Natural killer cell (primary cell): ENCODE data around the gene ARHGEF37. TPM values are rescaled to one million over a fixed set of nuclear protein-coding genes. Genes with fewer than 3 reads are reported as not detected.

Source experiments
- ATAC-seq, 3 donors: fragments of 150-1000 bp in 2 of 3; fragments of 200-7000 bp in 1 of 3; cut with Tn5 transposase; 1 replicate in 1 of 3; 2 replicates in 2 of 3; pipeline ENCODE4 v1.10.0; 2021; ENCODE audit warnings: mild to moderate bottlenecking in 2 of 3, moderate library complexity in 2 of 3
- DNase-seq, 2 donors: peaks; one replicate each; pipeline versions ENCODE4 v3.0.0 to v3.0.0-alpha.2; 2013 to 2021; ENCODE audit warnings: mixed read lengths in 1 of 2
- H3K27ac ChIP-seq: one replicate; pipeline ENCODE4 v1.5.1; 2013; ENCODE audit warnings: mild to moderate bottlenecking, low read length
- H3K27me3 ChIP-seq: one replicate; pipeline ENCODE4 v1.6.1; 2013; ENCODE audit warnings: low read length; ENCODE audit not compliant: control insufficient read depth, insufficient read depth
- H3K36me3 ChIP-seq: one replicate; pipeline ENCODE4 v1.6.1; 2013; ENCODE audit warnings: low read length; ENCODE audit not compliant: control insufficient read depth, insufficient read depth
- H3K4me1 ChIP-seq: one replicate; pipeline ENCODE4 v1.6.1; 2013; ENCODE audit warnings: low read length; ENCODE audit not compliant: control insufficient read depth, insufficient read depth
- H3K4me3 ChIP-seq: one replicate; pipeline ENCODE4 v1.5.1; 2013; ENCODE audit warnings: low read length
- H3K9me3 ChIP-seq: one replicate; pipeline ENCODE4 v1.6.1; 2013; ENCODE audit warnings: low read length; ENCODE audit not compliant: control insufficient read depth, insufficient read depth
- H3K27ac Mint-ChIP-seq, 2 donors: one replicate each; pipeline ENCODE4 v1.8.0; 2022; ENCODE audit warnings: mild to moderate bottlenecking in 2 of 2, mixed read lengths in 2 of 2, moderate library complexity in 1 of 2
- H3K27me3 Mint-ChIP-seq, 2 donors: one replicate each; pipeline ENCODE4 v1.8.0; 2022; ENCODE audit warnings: low read depth in 2 of 2, mixed read lengths in 2 of 2
- H3K36me3 Mint-ChIP-seq: one replicate; pipeline ENCODE4 v1.8.0; 2022; ENCODE audit warnings: mixed read lengths
- H3K4me1 Mint-ChIP-seq, 2 donors: one replicate each; pipeline ENCODE4 v1.8.0; 2022; ENCODE audit warnings: mixed read lengths in 2 of 2
- H3K4me3 Mint-ChIP-seq: one replicate; pipeline ENCODE4 v1.8.0; 2022; ENCODE audit warnings: mild to moderate bottlenecking, moderate library complexity, mixed read lengths
- H3K9me3 Mint-ChIP-seq, 2 donors: one replicate each; pipeline ENCODE4 v1.8.0; 2022; ENCODE audit warnings: mixed read lengths in 2 of 2
- WGBS: methylation state at CpG from one replicate; pipeline ENCODE4 v1.1.7; 2013; ENCODE audit warnings: missing lambda C conversion rate; ENCODE audit not compliant: insufficient coverage; 5-methylcytosine and 5-hydroxymethylcytosine counted together
- intact Hi-C: fragments of 100-400 bp; cut with micrococcal nuclease; formaldehyde crosslinking; loops from one replicate; pipeline ENCODE4 v1.14.2; 2022
- total RNA-seq, 4 donors: library from RNA; stranded (reverse); fragments of 120-200 nt in 1 of 4; gene quantifications; one replicate each; pipeline versions ENCODE4 v1.2.3 to v1.2.4, GENCODE V29; 2013 to 2022
- TF ChIP-seq, protein P1 (sequence below): fragments of 200-600 bp; IDR thresholded peaks from one replicate; pipeline ENCODE4 v1.8.0; 2022; ENCODE audit warnings: antibody characterized with exemption

ARHGEF37 gene
- total RNA-seq, 3 donors from 2014 or later (not counting 1 experiment from before 2014, with no cell fraction given) = 0.61 to 2.6 TPM; not detected in 1

DNA sequence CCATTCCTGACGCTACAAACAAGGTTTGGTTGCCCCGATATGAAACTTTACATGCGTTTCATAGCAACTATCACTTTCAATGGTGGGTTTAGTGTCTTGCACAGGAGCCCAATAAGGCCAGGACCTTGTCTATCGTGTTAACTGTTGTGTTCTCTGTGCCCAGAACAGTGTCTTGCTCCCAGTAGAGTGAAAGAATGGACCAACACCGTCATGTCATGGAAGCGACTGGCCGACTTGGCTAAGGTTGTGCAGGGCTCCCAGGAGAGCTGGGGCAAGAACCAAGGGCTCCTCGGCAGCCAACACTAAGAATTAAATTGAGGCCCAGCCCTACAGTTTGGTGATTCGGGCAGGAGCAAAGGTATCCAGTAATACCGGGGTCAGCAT lies 498 bp upstream of the ARHGEF37 start:
- DNase-seq (no peak), ATAC-seq (peak in 1 of 3 donors; percentile 17)
- Histone ChIP-seq H3K27ac (no peak overlapping the region), H3K4me3 (peak overlapping the region; percentile 20), H3K27me3 (peaks cover 7% of the 10 kb centered on the region), H3K36me3 (no peaks in the 10 kb centered on the region), H3K9me3 (no peaks in the 10 kb centered on the region), H3K4me1 (peaks cover 9% of the 10 kb centered on the region)
- Mint-ChIP-seq H3K27ac (no peak overlapping the region), H3K36me3 (no peaks in the 10 kb centered on the region), H3K4me1 (peaks cover 0 to 5% of the 10 kb centered on the region in 2 donors), H3K27me3 (peaks cover 22 to 24% of the 10 kb centered on the region in 2 donors), H3K9me3 (no peaks in the 10 kb centered on the region), H3K4me3 (peak overlapping the region; percentile 70)
- intact Hi-C loops = no loop called here
- 59% methylated on average over 10 of the region's 10 CpGs for WGBS
- TF ChIP-seq, protein P1, sequence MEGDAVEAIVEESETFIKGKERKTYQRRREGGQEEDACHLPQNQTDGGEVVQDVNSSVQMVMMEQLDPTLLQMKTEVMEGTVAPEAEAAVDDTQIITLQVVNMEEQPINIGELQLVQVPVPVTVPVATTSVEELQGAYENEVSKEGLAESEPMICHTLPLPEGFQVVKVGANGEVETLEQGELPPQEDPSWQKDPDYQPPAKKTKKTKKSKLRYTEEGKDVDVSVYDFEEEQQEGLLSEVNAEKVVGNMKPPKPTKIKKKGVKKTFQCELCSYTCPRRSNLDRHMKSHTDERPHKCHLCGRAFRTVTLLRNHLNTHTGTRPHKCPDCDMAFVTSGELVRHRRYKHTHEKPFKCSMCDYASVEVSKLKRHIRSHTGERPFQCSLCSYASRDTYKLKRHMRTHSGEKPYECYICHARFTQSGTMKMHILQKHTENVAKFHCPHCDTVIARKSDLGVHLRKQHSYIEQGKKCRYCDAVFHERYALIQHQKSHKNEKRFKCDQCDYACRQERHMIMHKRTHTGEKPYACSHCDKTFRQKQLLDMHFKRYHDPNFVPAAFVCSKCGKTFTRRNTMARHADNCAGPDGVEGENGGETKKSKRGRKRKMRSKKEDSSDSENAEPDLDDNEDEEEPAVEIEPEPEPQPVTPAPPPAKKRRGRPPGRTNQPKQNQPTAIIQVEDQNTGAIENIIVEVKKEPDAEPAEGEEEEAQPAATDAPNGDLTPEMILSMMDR = no peak

DNA sequence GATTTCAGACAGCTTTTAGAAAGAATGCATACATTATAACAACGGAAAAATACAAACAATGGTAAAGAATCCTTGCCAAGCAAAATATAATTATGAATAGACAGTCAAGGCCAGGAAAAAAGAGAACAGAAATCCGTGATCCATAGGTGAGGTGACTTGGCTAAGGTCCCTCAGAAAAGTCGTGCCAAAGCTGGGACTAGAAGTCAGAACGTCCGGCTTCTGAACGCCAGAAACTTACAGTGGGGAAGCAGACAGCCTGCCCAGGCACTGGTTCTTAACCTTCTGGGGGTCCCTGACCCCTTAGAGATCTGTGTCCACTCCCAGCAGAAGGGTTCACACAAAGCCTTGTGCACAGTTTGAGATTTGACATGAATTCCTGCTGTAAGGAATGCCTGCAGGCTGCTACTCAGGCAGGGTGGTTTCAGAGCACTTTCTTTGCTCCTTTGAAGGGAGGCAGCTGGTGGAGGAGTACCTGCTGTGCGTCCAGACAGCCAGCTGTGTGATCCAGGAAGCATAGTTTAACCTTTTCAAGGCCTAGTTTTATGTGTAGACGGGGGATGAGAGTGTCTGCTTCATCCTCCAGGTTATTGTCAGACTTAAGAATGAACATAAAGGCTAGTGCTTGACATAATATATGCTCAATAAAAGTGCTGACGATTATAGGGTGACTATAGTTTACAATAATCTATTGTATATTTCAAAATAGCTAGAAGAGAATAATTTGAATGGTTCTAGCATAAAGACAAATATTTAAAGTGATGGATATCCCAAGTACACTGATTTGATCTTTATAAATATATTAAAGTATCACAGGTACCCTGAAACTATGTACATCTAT lies 852 bp downstream of the ARHGEF37 start:
- Mint-ChIP-seq H3K4me1 (peaks cover 0 to 5% of the 10 kb centered on the region in 2 donors), H3K27ac (no peak overlapping the region), H3K27me3 (peaks cover 26 to 27% of the 10 kb centered on the region in 2 donors), H3K4me3 (peak overlapping the region; percentile 53), H3K9me3 (no peaks in the 10 kb centered on the region), H3K36me3 (no peaks in the 10 kb centered on the region)
- Histone ChIP-seq H3K4me3 (no peak overlapping the region), H3K4me1 (peaks cover 9% of the 10 kb centered on the region), H3K27me3 (peaks cover 7% of the 10 kb centered on the region), H3K9me3 (no peaks in the 10 kb centered on the region), H3K27ac (no peak overlapping the region), H3K36me3 (no peaks in the 10 kb centered on the region)
- intact Hi-C loops = no loop called here
- DNase-seq (no peak), ATAC-seq (no peak)
- 87% methylated on average over 7 of the region's 9 CpGs for WGBS
- TF ChIP-seq, protein P1 = no peak

DNA sequence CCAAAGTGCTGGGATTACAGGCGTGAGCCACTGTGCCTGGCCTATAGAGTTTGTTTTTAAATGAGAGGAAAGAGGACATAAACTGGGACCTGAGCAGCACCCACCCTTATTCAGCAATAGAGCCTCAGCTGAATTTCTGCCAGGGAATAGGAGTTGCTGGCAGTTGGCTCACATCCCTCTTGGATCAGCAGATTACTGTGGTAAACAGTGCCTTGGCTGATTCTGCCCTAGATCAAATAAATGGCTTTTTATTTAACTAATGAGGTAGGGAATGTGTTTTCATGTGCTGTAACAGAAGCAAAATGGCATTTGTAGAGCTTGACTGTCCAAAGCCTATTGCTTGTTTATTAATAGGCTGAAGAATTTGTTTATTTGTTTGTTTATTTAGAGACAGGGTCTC lies 2.1 kb downstream of the ARHGEF37 start:
- Histone ChIP-seq H3K27me3 (peaks cover 7% of the 10 kb centered on the region), H3K4me1 (peaks cover 9% of the 10 kb centered on the region), H3K9me3 (no peaks in the 10 kb centered on the region), H3K4me3 (no peak overlapping the region), H3K36me3 (no peaks in the 10 kb centered on the region), H3K27ac (no peak overlapping the region)
- H3K9me3 Mint-ChIP-seq = no peaks in the 10 kb centered on the region
- 100% methylated on average over 1 of the region's 1 CpG for WGBS
- no peak overlapping the region for H3K4me3 Mint-ChIP-seq
- H3K36me3 Mint-ChIP-seq = no peaks in the 10 kb centered on the region
- DNase-seq = no peak
- peaks cover 0 to 5% of the 10 kb centered on the region in 2 donors for H3K4me1 Mint-ChIP-seq
- H3K27me3 Mint-ChIP-seq = peaks cover 26 to 27% of the 10 kb centered on the region in 2 donors
- no peak overlapping the region for H3K27ac Mint-ChIP-seq
- TF ChIP-seq, protein P1 = no peak
- intact Hi-C loops = no loop called here
- ATAC-seq = no peak
